NCI-H146 treated with DMSO at 0.1 percent for 48 hours (cell line): ENCODE data around the gene DHDDS.
A peak's percentile ranks its signal among the peaks of the same experiment; 100 is the strongest.

Source experiments
- DNase-seq: peaks from one replicate; lab custom pipeline; 2025; ENCODE audit not compliant: unreplicated experiment; lab: John Stamatoyannopoulos, UW

The DHDDS gene

GRCh38 chr1:26417111-26417759 is 14.9 kb upstream of the DHDDS start:
- DNase-seq = peak; percentile 44

- no peak for DNase-seq
These were observed 13.2 kb upstream of the DHDDS start for GRCh38 chr1:26418865-26419349.

GRCh38 chr1:26419494-26419893 is 12.6 kb upstream of the DHDDS start:
- DNase-seq = no peak

GRCh38 chr1:26429721-26430120 is 2.4 kb upstream of the DHDDS start:
- DNase-seq = no peak

- no peak for DNase-seq
These were observed 672 bp downstream of the DHDDS start for GRCh38 chr1:26432793-26433192.

GRCh38 chr1:26434161-26434752 is 2.1 kb downstream of the DHDDS start:
- no peak for DNase-seq

GRCh38 chr1:26438041-26438440 is 5.9 kb downstream of the DHDDS start:
- DNase-seq = no peak

GRCh38 chr1:26440259-26440658 is 8.1 kb downstream of the DHDDS start:
- no peak for DNase-seq

GRCh38 chr1:26449868-26450267 is 17.7 kb downstream of the DHDDS start:
- no peak for DNase-seq

GRCh38 chr1:26450908-26451307 is 18.8 kb downstream of the DHDDS start:
- DNase-seq = no peak

GRCh38 chr1:26452459-26453183 is 20.5 kb downstream of the DHDDS start:
- no peak for DNase-seq

- no peak for DNase-seq
These were observed 27.0 kb downstream of the DHDDS start for GRCh38 chr1:26459148-26459547.

- no peak for DNase-seq
These were observed 27.5 kb downstream of the DHDDS start for GRCh38 chr1:26459573-26460031.

- no peak for DNase-seq
These were observed 36.8 kb downstream of the DHDDS start for GRCh38 chr1:26468911-26469310.

GRCh38 chr1:26469558-26469957 is 37.4 kb downstream of the DHDDS start:
- DNase-seq = peak; percentile 60

- peak; percentile 56 for DNase-seq
These were observed 38.9 kb downstream of the DHDDS start for GRCh38 chr1:26470878-26471497.

- peak; percentile 60 for DNase-seq
These were observed 39.6 kb downstream of the DHDDS start for GRCh38 chr1:26471498-26472319.

- peak; percentile 63 for DNase-seq
These were observed 40.3 kb downstream of the DHDDS start, which contains the start of gene HMGN2 for GRCh38 chr1:26472320-26472900. HMGN2 (plus strand) TSS chr1:26472440; CDS start chr1:26472613, 173 bp downstream.

- DNase-seq = peak; percentile 50
These were observed 41.1 kb downstream of the DHDDS start for GRCh38 chr1:26472901-26473845.
